GM18519 (cell line): ENCODE measurements around the gene ALG8.

Experiments
- ATAC-seq: cut with Tn5 transposase; IDR thresholded peaks from one replicate; pipeline ENCODE4 v1.9.1; 2021; ENCODE audit warnings: mild to moderate bottlenecking, moderate library complexity; ENCODE audit not compliant: unreplicated experiment, low FRiP score

The ALG8 gene

GRCh38 chr11:78161346-78161745 is 21.9 kb upstream of the ALG8 start:
- ATAC-seq = no peak

GRCh38 chr11:78160557-78160956 is 21.1 kb upstream of the ALG8 start:
- no peak for ATAC-seq

GRCh38 chr11:78158987-78159652 is 19.7 kb upstream of the ALG8 start:
- ATAC-seq = no peak

GRCh38 chr11:78156127-78156844 is 16.9 kb upstream of the ALG8 start:
- ATAC-seq = no peak

- no peak for ATAC-seq
Measured at GRCh38 chr11:78151804-78152203, 12.4 kb upstream of the ALG8 start.

GRCh38 chr11:78150754-78151153 is 11.3 kb upstream of the ALG8 start:
- ATAC-seq = no peak

- ATAC-seq = no peak
Measured at GRCh38 chr11:78150346-78150745, 10.9 kb upstream of the ALG8 start.

- no peak for ATAC-seq
Measured at GRCh38 chr11:78149646-78150045, 10.2 kb upstream of the ALG8 start.

GRCh38 chr11:78147807-78148206 is 8.4 kb upstream of the ALG8 start:
- ATAC-seq = no peak

- no peak for ATAC-seq
Measured at GRCh38 chr11:78145511-78146025, 6.1 kb upstream of the ALG8 start.

GRCh38 chr11:78140392-78141077 is 1.1 kb upstream of the ALG8 start:
- no peak for ATAC-seq

GRCh38 chr11:78138694-78139421 is 568 bp downstream of the ALG8 start:
- ATAC-seq = peak; percentile 19

- ATAC-seq = no peak
Measured at GRCh38 chr11:78138291-78138690, 1.1 kb downstream of the ALG8 start.

- no peak for ATAC-seq
Measured at GRCh38 chr11:78132475-78132874, 7.0 kb downstream of the ALG8 start.

- no peak for ATAC-seq
Measured at GRCh38 chr11:78131956-78132355, 7.5 kb downstream of the ALG8 start.

- ATAC-seq = no peak
Measured at GRCh38 chr11:78127403-78127802, 12.0 kb downstream of the ALG8 start.

GRCh38 chr11:78112582-78113275 is 26.7 kb downstream of the ALG8 start:
- no peak for ATAC-seq

GRCh38 chr11:78111298-78111697 is 28.1 kb downstream of the ALG8 start:
- no peak for ATAC-seq

- ATAC-seq = no peak
Measured at GRCh38 chr11:78110830-78111229, 28.6 kb downstream of the ALG8 start.

- ATAC-seq = no peak
Measured at GRCh38 chr11:78110351-78110750, 29.1 kb downstream of the ALG8 start.
